Prostate gland (tissue), 2 donors: ENCODE results near the gene COL23A1.

Experiments
- CTCF ChIP-seq, 4 experiments: fragments of 200-600 bp in 2 of 4; fragments of 450-650 bp in 2 of 4; sonication (generic) in 2 of 4; IDR thresholded peaks; 1 replicate in 3 of 4; 2 replicates in 1 of 4; pipeline ENCODE4 v1.5.1; 2016 to 2019; ENCODE audit warnings: antibody characterized with exemption in 4 of 4, mild to moderate bottlenecking in 2 of 4, moderate library complexity in 2 of 4
- POLR2A ChIP-seq: fragments of 450-650 bp; IDR thresholded peaks from one replicate; pipeline ENCODE4 v1.6.1; 2016; ENCODE audit warnings: antibody characterized with exemption, mild to moderate bottlenecking
- POLR2AphosphoS5 ChIP-seq: sonication (generic); formaldehyde crosslinking; IDR thresholded peaks from one replicate; pipeline ENCODE4 v1.6.1; 2017; ENCODE audit warnings: antibody characterized with exemption

GRCh38 chr5:178547052-178547666 is 43.0 kb downstream of the COL23A1 start:
- TF ChIP-seq CTCF (IDR thresholded peaks at IDR 0.05) (no peak), POLR2AphosphoS5 (no peak), POLR2A (no peak)
